Fibroblast of skin of left quadriceps (primary cell): ENCODE data around the gene CHST15.
A peak's percentile ranks its signal among the peaks of the same experiment; 100 is the strongest.

Experiments used
- DNase-seq, 2 experiments: peaks; one replicate each; pipeline ENCODE4 v3.0.0-alpha.2; 2013; ENCODE audit warnings: low read depth in 2 of 2

The CHST15 gene

DNA sequence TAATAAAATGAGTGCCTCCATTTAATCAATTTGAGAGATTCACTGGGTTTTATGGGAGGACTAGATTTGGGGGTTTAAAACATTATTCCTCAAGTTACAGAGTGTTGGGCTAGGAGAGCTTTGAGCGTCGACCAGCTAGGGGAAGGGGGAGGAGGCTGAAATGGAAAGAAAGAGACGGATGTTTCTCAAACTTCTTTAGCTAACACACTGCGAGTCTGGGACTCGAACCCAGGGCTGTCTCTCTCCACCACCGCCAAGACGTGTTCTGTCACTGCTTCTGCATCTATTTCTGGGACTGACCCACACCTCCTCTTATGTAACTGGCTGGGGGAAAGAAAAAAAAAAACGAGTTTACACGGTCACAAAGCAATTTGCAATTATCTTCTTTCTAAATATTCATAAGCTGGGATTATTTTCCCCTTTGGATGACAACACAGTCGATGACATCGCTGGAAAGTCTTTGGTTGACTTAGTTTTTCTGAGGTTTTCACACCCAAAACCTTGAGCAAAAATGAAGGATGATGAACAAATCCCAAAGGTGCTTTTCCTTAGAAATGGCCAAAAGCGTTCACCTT is 27.2 kb downstream of the CHST15 start:
- DNase-seq: no peak

DNA sequence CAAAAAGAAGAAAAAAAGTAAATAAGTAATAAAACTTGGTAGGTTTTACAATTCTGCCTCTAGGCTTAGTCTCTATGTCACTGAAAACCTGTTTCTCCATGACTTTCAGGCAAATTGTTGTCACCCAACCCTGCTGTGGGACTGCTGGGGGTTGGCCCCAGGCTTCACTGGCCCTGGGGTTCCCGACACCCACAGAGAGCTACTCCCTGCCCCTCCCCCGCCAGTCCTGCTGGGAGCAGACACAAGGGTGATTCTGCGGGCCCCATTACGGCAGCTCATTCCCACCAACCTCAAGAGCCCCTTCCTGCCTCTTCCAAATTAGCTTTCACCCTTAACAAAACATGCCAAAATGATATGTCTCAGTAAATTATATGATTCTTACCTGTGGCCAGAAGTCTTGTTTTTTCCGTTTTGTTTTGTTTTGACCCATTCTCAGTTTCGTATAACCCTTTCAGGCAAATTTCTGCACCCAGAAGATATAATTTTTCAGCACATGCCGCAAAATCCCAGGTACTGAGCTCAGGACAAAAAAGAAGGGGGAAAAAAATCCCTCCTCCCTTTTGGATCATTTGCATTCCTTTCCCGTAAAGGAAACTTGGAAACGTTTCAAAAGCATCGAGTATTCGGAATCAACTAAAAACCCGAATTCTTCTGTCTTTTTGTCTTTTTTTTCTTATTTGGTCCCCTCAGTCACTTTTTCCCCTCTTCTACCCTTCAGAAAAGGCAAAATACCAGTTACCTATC is 27.8 kb downstream of the CHST15 start:
- no peak for DNase-seq

DNA sequence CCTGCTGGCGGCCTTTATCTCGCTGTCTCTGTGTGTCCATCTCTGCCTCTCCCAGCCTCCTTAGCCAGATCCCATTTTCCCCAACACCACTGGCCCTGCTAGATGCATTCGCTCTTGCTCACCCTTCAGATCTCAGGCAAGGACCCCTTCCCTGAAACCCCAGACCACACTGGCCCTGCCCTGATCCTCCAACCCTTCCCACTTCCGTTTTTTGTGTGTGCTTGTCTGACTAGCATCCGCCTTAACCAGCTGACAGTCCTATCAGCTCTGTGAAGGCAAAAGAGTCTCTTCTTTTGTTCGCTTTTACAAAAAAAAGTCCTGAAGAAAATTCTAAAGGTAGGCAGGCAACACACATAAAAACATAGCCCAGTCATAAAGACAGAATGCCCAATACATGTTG is 28.7 kb downstream of the CHST15 start:
- DNase-seq: no peak

DNA sequence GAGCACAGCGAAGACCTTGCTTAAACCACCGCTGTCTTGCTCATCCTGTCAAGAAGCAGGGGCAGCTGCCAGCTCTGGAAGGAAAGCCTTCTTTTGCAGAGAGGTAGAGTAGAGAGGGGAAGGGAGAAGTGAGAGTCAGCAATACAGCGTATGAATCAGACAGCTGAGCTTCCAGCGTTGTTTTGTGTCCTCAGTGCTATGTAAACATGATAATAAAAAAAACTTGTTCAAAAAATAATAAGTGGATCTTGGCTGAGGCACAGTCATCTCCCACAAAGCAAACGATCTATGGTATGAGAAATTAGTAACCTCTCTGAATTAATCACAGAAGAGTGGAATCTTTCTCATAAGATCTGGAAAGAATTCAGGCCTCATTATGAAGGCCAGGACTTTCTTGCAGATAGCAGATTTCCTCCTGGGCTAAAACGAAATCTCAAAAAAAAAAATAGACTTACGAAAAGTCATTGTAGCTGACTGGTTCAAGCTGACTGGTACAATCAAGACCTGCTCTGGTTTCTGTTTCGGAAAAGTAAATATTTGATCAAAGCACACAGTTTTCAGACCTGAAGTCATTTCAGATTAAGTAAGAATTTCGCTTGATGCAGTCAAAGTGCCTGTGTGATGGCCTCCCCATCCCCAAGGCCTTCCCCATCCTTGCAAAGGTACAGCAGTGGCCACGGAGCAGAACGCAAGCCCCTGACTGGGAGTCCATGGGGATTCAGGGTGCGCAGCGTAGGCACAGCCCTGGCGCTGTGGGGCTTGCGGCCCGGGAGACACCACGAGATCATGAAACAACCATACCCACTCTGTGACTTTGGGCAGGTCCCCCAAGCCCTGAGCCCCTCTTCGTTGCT is 29.4 kb downstream of the CHST15 start:
- DNase-seq: peak; percentile 43 to 45

DNA sequence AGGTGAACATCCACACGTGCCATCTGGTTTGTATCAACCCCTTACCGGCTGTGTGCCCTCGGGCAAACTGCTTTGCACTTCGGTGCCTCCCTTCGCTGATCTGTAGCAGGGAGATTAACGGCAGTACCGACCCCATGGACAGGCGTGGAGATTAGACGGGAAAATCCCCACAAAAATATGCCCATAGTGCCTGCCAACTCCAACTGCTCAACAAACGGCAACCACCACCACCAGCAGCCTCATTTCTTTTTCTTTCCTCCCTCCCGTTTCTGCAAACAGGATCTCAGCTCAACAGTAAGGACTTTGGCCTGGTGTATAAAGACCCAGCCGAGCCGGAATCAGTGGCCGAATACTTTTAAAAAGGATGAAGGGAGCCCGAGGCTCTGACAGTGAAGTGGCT is 31.0 kb downstream of the CHST15 start:
- DNase-seq: no peak

DNA sequence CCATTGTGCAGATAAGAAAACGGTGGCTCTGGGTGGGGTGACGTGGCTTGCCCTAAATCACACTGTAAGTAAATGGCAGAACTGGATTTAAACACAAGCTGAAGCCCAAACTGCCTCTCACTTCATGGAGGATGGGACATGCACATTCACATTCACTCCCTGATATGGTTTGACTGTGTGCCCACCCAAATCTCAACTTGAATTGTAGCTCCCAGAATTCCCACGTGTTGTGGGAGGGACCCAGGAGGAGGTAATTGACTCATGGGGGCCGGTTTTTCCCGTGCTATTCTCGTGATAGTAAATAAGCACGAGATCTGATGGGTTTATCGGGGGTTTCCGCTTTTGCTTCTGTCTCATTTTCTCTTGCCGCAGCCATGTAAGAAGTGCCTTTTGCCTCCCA is 32.4 kb downstream of the CHST15 start:
- DNase-seq: no peak

DNA sequence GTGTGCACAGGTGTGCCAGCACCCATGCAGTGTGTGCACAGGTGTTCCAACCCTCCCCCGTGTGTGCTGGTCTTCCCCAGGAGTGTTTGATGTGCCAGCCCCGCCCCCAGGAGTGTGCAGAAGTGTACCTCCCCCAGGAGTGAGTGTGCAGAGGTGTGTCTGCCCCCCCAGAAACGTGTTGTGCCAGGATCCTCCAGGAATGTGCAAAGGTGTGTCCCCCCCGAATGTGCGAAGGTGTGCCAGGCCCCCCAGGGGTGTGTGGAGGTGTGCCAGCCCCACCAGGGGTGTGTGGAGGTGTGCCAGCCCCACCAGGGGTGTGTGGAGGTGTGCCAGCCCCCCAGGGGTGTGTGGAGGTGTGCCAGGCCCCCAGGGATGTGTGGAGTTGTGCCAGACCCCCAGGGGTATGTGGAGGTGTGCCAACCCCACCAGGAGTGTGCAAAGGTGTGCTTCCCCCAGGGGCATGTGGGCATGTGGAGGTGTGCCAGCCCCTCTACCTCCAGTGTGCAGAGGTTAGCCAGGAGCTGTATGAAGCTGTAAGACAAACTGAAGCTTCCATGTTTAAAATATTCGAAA is 33.2 kb downstream of the CHST15 start:
- no peak for DNase-seq

DNA sequence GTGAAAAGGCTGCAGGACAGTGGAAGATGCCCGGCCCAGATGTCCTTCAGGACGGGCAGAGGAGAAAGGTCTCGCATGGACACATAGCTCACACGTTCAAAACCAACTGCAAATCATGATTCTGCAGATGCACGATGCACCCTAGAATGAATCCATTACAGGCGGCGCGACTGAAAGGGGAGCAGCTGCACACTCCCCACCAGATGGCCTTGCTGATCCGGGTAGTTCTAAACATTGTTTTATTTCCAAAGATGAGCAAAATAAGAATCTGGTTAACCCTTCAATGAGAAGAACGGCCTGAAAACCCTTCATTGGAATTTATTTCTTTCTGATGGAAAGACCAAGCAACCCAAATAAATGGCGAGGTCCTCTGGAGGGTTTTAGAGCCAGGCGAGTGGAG is 33.8 kb downstream of the CHST15 start:
- no peak for DNase-seq

DNA sequence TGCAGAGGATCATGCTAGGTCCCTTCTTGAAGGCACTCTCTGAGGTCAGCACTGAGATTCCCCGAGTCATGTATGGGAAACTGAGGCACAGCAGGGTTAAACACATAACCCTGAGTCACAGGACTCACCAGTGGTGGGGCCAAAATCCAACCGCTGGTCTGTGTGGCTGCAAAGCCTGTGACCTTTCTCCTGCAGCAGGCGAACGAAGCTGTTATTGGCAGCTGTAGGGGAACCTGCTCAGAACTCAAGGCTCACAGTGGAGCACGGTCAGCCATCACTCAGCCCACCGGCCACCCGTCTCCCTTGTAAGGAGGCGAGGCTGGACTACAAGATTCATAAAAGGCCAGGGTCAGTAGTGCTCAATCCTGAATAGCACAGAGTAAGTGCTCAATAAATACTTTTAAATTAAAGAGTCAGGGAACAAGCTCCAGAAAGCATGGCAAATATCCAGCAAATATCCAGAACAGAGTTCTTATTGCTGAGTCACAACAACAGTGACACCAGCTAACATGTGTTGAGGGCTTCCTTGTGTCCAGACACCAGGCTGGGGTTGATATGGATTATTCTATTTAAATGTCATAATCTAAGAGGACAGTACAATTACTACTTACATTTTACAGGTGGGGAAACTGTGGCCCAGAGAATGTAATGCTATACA is 34.9 kb downstream of the CHST15 start:
- DNase-seq: no peak

DNA sequence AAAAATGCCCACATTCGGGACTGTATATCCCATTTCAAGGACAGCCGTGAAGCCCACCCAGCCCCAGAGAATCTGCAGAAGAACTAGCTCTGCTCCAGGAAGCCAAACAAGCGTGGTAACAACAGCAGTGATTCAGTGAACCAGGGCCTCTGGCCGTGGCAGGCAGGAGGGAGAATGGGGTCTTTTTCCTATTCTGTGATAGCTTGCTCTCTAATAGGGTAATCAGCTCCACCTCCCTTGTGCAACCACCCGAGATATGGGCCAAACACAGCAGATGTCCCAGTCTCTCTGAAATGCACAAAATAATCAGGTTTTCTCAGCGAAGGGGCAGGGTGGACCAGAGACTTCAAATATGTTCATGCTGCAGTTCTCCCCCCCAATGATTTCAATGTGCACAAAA is 35.8 kb downstream of the CHST15 start:
- DNase-seq: no peak

DNA sequence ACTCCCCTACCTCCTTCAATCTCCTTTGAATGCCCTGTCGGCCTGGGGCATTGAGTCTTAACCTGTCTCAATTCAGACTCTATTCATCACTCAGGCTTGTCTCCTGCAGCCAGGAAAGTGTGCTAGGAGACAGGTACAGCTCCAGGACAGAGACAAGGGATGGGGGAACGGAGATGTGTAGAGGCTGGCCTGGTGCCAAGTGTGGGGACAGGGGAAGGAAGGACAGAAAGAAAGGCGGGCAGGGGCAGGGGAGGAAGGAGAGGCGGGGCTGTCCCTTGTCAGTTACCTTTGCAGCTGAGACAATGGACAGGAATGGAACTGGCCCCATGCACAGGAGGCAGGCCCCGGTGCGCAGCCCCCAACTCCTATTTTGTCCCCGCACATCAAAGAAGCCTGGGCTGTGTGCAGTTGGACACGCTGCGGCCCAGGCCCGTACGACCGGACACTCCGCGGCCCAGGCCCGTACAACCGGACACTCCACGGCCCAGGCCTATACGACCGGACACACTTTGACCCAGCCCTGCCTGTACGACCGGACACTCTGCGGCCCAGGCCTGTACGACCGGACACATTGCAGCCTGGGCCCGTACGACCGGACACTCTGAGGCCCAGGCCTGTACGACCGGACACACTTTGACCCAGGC is 36.9 kb downstream of the CHST15 start:
- no peak for DNase-seq

DNA sequence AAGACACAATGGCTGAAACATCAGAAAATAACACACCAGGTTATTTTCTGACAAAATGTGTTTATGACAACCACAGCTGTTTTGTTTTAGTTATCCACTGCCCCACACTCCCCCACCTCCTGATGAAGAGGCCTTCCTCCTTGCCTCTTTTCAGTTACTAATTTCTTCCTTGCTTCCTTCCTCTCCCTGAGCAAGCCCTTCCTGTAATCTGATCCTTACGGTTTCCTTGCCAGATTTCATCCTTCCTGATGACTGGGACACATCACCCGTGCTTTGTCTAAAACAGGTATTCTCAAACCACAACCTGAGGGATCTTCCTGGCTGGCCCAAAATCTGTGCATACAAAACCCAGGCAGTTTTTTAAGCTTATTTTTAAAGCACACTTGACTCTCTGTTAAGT is 39.4 kb downstream of the CHST15 start:
- no peak for DNase-seq

DNA sequence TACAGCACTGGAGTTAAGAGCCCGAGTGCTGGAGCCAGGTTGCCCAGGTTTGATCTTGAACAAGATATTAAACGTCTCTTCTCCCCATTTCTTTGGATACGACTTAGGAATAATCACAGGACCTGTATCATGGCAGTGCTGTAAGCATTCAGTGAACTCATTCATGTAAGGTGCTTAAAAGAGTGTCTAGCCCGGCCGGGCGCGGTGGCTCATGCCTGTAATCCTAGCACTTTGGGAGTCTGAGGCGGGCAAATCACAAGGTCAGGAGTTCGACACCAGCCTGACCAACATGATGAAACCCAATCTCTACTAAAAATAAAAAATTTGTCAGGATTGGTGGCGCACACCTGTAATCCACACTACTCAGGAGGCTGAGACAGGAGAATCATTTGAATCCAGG is 40.8 kb downstream of the CHST15 start:
- no peak for DNase-seq

DNA sequence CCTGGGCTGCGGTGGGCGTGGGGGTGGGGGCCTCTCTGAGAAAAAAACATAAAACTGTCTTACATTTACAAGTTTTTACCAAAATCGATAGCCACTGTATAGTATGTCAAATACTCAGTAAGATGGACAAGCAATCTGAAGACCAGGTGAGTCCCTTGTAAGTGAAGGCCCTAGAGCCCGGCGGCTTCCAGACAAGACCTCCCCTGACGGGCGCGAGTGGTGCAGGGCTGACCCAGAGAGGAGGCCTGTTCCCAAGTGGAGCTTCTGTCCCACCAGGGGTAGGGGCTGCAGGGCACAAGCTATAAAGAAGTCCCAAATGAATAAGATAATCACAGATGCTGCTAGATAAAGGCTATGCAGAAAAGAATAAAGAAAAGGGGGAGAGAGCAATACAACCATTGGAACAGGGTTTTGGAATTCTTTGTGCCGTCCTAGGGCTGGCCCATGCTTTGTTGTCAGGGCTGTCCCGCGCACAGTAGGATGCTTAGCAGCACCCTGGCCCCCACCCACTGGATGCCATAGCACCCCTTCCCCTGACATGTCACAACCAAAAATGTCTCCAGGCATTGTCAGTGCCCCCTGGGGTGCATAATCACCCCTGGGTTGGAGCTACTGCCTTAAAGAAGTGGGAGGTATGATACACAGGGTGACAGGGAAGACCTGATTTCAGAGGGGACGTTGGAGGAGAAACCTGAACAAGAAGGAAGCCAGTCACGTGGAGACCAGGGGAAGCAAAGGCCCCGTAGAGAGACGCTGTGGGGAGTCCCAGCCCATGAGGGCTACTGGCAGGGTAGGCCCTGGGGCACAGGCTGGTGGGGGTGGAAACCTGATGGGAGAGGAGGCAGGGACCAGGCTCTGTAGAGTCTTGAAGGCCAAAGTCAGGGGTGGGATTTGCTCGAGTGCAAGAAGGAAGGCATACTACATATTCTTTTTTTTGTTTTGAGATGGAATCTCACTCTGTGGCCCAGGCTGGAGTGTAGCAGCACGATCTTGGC is 43.1 kb downstream of the CHST15 start:
- DNase-seq: no peak

DNA sequence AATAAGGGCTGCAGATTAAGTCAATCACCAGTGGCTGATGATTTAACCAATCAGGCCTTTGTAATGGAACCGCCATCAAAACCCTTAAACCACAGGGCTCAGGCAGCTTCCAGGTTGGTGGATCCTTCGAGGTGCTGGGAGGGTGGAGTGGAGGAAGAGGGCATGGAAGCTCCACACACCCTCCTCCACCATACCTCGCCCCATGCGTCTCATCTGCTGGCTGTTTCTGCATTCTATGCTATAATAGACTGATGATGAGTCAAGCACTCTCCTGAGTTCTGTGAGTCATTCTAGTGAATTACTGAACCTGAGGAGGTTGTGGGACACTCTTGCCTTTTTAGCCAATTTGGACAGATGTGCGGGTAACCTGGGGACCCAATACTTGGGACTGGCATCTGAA is 43.9 kb downstream of the CHST15 start:
- no peak for DNase-seq

DNA sequence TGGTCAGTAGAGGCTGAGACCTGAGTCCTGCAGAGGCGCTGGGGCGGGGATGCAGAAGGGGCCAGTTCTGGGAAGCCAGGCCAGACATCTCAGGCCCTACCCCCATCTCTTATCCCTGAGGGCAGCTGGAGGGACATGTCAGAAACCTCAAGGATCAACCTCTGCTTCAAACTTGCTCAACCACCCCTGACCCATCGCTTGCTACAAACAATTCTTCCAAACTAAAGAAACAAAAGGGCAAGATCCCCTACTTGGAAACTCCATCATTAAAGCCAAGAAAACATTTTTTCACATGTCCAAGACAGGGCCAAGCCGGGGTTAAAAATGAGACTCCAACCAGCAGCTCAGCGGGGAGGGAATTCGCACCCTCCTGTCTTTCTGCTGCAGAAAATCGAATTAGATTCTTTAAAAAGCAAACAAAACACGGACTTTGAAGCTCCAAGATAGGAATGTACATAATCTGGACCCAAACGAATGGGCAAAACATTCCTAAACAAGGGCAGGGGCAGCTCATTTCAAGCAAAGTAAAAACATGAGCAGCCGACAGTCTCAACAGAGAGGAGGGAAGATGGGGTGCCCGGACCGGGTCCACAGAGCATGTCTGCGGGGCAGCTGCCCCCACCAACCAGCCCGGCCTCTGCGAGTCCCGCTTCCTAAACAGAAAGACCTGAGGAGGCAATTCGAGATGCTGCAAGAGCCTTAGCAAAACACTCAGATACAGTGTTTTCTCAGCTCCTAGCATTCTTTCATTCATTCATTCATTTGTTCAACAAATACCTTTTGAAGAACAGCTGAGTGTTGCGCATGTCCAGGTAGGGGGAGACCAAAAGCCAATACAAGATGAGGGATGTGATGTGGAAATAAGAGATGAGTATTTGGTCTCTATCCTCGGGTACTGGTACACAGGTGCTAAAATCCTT is 44.8 kb downstream of the CHST15 start:
- DNase-seq: no peak

DNA sequence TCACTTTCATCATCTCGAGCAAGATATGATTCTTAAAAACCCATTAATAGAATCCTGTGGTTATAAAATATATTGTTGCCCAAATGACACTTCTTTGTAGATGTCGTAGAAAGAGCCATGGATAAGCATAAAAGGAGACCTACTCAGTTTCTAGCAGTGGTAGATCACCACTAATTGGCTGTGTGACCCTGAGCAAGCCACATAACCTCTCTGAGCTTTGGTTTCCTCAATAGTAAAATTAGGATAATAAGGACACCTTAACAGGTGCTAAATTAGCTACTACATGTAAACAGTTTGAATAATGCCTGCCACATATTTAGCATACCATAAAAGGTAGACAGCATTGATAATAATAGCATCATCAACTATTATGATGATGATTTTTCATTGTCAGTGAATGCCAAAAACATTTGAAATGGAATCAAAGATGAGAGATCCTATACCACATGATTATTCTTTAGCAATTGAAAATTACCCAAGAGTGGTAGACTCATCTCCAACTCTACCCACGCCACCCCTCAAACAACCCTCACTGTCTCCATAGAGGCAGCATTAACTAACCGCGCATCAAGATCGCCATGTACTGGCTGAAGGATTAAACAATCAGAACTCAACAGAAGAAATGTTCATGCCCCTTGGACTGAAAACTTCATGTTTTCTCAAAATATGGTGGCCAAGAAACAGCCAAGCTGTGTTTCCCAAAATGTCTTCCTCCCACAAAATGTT is 45.8 kb downstream of the CHST15 start:
- no peak for DNase-seq

DNA sequence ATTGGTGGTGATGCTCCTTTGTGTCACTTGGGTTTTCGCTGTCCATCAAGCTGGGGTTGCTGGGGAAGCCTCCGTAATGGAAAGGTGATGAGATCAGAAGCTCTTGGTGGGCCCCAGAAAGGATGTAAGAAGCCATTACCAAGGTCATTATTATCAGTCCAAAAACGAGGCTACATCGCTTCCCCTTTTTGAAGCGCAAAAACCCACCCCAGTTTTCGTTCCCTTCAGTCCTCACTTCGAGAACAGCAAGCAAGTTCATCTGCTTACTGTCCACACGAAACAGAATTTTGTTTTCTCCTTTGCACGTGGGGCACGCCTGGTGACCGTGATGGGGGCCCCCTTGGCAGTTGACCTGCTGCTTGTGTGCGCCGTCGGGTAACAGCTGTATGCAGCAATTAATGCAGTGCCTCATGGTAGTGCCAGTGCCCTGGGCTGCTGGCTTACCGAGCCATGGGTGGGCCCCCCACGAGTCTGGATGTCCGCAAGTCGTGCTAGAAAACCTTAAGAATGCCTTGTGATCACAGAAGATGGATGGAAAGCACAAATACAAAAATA is 47.5 kb downstream of the CHST15 start:
- DNase-seq: no peak
